GM18520 (cell line): Measurements from ENCODE around the gene CRB3.
A peak's percentile ranks its signal among the peaks of the same experiment; 100 is the strongest.
"Not testable (repeated sequence)": the region's sequence is repeated elsewhere in the genome, so short reads cannot be mapped to it uniquely, and the experiment has no call there.

ENCODE experiments used
- ATAC-seq: cut with Tn5 transposase; IDR thresholded peaks from one replicate; pipeline ENCODE4 v1.9.1; 2021; ENCODE audit not compliant: unreplicated experiment

Gene CRB3

DNA sequence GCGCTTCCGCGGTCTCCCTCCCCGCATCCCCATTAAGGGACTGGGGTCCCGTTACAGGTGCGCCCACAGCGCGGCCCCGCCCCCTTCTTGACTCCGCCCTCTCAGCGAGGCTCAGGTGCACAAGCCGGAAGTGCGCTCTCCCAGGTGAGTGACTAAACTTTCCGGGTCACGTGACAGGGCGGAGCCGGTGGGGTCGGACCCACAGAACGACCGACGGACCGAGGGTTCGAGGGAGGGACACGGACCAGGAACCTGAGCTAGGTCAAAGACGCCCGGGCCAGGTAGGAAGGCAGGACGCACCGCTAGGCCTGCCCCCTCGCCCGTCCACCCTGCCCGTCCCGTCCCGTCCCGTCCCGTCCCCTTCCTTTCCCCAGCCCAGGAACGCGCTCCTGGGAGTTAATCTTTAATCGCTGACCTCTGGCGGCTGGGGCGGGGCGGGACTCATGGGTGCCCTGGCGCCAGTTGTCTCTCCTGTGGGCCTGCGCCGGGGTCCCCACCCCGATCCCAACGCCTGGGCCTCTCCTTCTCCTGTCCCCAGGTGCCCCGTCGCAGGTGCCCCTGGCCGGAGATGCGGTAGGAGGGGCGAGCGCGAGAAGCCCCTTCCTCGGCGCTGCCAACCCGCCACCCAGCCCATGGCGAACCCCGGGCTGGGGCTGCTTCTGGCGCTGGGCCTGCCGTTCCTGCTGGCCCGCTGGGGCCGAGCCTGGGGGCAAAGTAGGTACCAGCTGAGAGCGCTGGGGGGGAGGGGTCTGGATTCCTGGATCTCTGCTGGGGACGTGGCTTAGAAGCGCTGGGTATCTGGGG lies at the start of gene CRB3:
CRB3 (plus strand) TSS at position 202 of the 804 bp plus-strand sequence; CDS start at position 633, 431 bp downstream.
- ATAC-seq = no peak

GRCh38 chr19:6414793-6415590 lies 49.1 kb upstream of the CRB3 start:
- ATAC-seq = no peak

DNA sequence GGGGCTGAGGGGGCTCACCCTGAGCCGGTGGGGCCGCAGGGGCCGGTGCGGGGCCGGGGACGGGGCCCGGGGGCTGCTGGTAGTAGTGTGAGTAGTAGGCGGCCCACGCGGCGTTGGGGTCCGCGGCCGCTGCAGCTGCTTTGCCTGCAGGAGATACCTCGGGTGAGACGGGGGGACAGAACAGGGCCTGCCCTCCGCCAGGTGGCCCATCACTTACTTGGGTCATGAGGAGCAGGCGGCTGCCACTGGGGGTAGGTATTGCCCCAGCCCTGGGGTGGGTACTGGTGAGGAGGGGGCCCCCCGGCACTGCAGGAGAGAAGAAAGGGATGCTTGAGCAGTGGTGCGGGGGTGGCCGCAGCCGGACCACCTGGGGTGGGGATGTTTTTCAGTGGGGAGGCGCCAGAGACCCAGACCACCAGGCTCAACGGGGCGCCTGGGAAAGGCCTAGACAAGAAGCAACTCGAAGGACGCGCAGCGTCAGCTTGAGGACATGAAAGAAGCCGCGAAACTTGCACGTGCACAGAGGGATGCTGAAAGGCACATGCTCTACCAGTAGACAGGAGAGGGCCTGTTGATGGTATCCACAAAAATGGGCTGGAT lies 48.4 kb upstream of the CRB3 start:
- ATAC-seq = no peak

- no peak for ATAC-seq
These were observed 47.2 kb upstream of the CRB3 start for GRCh38 chr19:6416658-6417405.

DNA sequence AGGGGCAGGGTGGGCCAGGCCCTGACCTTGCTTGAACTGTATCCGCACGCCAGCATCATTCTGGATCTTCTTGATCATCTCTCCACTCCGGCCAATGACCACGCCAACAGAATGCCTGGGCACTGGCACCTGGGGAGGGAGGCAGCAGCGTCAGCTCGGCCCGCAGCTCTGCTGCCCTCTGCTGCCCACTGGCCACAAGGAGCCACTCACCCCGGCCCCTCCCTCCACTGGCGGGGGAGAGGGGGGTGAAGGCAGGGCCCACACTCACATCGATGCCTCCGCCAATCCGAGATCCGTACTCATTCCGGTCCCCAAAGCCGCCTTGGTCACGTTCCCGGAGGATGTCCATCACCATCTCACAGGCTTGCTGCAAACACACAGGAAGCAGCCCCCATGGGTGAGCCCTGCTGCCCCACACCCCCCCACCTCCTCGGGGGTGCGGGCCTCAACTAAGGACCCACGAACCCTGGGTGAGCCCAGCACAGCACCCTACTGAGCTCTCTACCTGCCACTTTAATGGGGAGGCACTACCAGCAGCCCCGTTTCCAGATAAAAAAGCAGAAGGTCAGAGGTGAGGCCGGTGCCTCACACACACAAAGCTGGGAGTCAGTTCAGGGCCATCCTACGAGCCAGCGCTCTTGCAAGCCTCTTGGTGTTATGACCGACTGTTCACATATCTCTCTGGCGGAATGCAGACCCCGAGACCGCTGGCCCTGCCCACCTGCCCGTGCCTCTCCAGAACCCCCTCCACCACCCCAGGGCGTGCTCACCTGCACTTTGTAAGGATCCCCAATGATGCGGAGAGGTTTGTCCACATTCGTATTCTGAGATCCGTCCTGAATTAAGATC lies 46.1 kb upstream of the CRB3 start:
- ATAC-seq = no peak

- ATAC-seq = no peak
These were observed 45.5 kb upstream of the CRB3 start for GRCh38 chr19:6418562-6418932.

DNA sequence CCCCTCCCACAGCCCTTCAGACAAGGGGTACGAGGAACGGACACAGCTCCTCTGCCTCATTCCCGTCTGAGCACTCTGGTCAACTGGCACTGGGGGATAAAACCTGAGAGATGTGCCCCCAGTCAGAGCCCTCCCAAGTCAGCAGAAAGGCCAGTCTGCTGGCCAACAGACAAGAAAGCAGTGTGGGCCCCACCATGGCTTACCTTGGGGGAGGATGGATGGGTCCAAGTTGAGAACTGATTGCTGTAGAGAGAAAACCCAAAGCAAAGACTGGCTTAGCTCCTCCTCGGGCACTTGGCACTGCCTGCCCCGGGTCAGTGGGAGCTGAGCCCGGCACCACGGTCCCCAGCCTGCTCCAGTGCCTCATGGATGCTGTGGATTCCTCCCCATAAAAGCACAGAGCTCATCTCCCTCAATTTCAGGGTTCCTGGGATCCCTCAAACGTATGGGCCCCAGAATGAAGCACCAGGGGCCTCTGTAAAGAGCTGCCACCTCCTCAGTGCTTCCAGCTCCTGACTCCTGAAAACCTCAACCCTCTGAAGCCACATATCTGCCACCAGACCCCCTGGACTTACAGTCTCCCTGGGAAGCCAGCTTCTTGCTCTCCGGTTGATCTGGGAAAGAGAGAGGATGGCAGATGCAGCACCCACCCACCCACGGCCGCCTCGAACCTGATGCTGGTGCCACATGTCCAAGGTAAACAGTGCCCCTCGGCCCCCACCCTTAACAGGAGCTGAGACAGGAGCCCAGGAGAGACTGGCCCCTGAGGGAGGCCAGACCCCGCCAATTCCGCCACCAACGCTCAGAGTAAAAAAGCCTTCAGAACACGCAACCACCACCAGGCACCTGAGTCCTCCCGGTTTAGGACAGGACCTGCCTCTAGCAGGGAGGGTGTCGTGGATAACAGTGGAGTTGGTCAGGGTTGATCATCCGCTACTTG lies 42.7 kb upstream of the CRB3 start:
- no peak for ATAC-seq

- ATAC-seq = no peak
These were observed 40.4 kb upstream of the CRB3 start for GRCh38 chr19:6423499-6424194.

DNA sequence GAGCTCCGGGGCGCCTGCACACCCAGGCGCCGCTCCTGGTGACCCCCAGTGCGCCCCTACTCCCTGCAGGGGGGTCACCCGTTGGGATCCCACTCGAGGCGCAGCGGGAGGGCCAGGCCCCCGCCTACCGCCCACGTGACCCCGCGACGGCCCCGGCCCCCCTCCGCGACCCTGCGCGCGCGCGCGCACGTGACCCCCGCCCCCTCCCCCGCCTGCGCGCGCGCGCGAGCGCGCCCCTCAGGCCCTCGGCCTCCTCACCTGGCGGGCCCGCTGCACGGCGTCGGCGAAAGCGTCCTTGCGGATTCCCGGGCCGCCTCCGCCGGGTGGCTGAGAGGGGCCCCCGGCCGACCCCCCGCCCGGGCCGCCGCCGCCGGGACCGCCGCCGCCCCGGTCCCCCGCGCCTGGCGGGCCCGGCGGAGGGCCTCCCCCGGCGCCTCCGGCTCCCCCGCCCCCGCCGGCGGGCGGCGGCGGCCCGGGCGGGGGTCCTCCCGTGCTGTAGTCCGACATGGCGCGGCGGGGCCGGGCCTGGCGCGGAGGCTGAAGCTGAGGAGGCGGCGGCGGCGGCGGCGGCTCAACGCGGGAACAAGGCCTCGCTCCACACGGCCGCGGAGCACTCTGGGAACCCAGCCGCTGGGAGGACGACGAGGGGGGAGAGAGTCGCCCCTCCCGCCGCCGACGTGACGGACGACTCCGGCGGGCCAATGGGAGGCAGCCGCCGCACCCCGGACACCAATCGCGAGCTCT lies 39.7 kb upstream of the CRB3 start, which contains the start of gene KHSRP:
KHSRP (minus strand) TSS at position 617 of the 744 bp plus-strand sequence; CDS start at position 507, 110 bp downstream.
- ATAC-seq = no peak

- ATAC-seq = peak; percentile 88
These were observed 38.9 kb upstream of the CRB3 start for GRCh38 chr19:6424939-6425731.

- no peak for ATAC-seq
These were observed 38.1 kb upstream of the CRB3 start for GRCh38 chr19:6425732-6426620.

GRCh38 chr19:6427131-6427530 lies 36.9 kb upstream of the CRB3 start:
- no peak for ATAC-seq

- not testable (repeated sequence) for ATAC-seq
These were observed 35.2 kb upstream of the CRB3 start for GRCh38 chr19:6428692-6429418.

GRCh38 chr19:6429419-6430221 lies 34.5 kb upstream of the CRB3 start:
- no peak for ATAC-seq
